ENCODE data around the gene ACOXL.

Gene ACOXL

GRCh38 chr2:111119822-111120252, 387.5 kb downstream of the ACOXL start:
- DNase-seq = peak; percentile 49

- peak; percentile 94 for DNase-seq
Observed at GRCh38 chr2:111120253-111121027, 388.1 kb downstream of the ACOXL start, which contains the start of gene BCL2L11. Gene BCL2L11, plus strand, starts transcription at chr2:111120914. Its CDS starts 2,832 bp downstream, at chr2:111123746.

DNA sequence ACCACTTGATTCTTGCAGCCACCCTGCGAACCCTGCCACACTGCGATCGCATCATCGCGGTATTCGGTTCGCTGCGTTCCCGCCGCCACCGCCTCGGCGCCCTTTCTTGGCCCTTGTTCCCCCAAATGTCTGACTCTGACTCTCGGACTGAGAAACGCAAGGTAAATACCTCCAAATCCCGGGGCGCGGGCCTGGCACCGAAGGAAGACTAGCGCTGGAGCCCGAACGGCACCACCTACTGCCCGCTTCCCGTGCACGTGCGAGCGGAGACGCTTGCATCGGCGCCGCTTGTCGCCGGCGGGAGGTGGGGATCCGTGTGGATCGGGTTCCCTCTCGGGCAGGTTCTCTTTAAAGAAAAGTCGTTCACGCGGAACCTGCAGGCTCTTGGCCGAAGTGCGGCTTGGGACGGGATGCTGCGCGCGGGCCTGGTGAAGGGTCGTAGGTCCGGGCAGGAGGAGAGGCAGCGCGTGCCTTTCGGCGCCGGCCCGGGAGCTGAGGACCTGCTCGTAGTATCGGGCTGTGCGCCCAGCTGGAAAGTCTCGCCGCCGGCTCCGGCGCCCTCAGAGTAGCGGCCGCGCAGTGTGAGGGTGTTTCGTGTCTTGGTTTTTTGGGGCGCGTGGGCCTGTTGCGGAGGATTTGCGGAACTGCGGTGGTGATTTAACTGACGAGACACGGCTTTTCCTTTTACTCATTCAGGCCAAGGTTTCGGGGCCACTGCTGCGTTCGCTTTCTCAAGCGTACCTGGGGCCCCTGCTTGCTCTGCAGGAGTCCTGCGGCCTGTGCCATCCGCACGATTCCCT, 388.9 kb downstream of the ACOXL start:
- DNase-seq = peak; percentile 60

- peak; percentile 92 for DNase-seq
Observed at GRCh38 chr2:111121828-111122630, 389.7 kb downstream of the ACOXL start.

GRCh38 chr2:111122631-111123421, 390.5 kb downstream of the ACOXL start:
- DNase-seq = peak; percentile 72

DNA sequence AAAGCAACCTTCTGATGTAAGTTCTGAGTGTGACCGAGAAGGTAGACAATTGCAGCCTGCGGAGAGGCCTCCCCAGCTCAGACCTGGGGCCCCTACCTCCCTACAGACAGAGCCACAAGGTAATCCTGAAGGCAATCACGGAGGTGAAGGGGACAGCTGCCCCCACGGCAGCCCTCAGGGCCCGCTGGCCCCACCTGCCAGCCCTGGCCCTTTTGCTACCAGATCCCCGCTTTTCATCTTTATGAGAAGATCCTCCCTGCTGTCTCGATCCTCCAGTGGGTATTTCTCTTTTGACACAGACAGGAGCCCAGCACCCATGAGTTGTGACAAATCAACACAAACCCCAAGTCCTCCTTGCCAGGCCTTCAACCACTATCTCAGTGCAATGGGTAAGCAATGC, 391.4 kb downstream of the ACOXL start:
- DNase-seq = no peak

DNA sequence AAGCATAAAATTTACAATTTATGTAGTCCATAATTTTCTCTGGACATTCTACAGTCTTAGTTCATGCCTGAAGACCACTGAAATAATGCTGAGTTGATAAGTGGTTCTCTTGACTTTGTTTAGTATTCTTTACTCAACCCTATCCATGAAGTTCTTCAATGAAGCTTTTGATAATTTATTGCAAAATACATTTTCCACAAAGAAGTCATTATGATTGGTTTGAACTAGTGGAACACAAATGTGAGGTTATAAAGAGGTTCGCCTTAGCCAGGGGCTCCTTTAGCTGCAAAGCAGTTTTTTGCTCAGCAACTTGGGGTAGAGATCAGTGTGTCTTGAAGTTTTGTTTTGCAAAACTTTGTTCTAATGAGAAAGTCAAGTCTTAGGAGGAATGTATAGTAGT, 394.2 kb downstream of the ACOXL start:
- DNase-seq = no peak

- no peak for DNase-seq
Observed at GRCh38 chr2:111127351-111127750, 395.0 kb downstream of the ACOXL start.

GRCh38 chr2:111128096-111128495, 395.7 kb downstream of the ACOXL start:
- DNase-seq = no peak

DNA sequence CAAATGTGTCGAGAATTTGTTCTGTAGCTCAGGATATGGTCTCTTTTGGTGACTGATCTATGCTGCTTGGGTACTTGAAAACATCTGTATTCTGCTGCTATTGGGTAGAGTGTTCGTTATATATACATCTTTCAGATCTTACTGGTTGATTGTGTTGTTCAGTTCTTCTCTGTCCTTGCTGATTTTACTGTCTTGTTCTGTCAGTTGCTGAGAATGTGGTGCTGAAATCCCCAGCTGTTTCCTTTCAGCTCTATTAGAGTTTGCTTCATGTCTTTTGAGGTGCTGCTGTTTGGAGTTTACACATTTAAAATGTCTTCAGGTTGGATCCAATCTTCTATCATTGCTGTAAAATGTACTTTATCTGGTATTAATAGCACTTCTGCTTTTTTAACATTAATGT, 401.2 kb downstream of the ACOXL start:
- DNase-seq = peak; percentile 47

GRCh38 chr2:111134055-111134454, 401.7 kb downstream of the ACOXL start:
- DNase-seq = peak; percentile 26

GRCh38 chr2:111135237-111135909, 403.0 kb downstream of the ACOXL start:
- no peak for DNase-seq

- DNase-seq = peak; percentile 73
Observed at GRCh38 chr2:111135910-111136297, 403.5 kb downstream of the ACOXL start.

- no peak for DNase-seq
Observed at GRCh38 chr2:111138839-111139238, 406.5 kb downstream of the ACOXL start.

GRCh38 chr2:111139637-111140317, 407.4 kb downstream of the ACOXL start:
- no peak for DNase-seq

DNA sequence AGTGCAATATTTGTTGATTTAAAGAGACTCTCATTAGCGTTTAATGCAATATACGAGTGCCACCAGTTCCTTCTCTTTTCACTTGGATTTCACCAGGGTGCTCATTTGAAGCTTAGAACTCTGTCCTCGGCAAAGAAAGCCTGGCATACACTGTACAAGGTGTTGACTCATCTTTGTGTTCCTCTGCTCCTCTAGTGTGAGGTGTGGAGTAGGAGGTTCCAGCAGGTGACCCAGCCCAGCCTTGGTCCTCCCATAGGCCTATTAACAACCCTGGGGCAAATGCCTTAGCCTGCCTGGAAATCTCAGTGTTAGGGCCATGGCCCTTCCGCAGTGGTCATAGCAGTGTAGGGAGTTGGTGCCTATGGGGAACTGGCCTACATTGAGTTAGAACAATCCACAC, 408.4 kb downstream of the ACOXL start:
- DNase-seq = no peak

DNA sequence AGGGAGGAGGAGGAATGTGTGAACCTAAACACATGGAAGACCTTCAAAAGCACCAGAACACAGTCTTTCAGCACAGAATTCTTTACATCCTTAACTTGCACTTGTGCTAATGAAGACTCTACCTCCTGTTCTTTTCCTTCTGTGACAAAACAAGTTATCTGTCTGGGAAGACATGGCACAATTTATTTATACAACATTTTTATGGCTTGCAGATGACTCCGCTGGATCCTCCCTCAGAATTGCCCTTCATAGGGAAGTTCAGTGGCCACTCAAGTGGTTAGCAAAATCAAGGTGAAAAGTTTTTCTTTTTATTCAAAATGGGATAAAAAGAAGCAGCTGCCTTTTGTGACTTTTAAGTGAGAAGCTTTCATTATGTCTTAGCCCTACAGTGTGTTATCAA, 409.7 kb downstream of the ACOXL start:
- DNase-seq = no peak

DNA sequence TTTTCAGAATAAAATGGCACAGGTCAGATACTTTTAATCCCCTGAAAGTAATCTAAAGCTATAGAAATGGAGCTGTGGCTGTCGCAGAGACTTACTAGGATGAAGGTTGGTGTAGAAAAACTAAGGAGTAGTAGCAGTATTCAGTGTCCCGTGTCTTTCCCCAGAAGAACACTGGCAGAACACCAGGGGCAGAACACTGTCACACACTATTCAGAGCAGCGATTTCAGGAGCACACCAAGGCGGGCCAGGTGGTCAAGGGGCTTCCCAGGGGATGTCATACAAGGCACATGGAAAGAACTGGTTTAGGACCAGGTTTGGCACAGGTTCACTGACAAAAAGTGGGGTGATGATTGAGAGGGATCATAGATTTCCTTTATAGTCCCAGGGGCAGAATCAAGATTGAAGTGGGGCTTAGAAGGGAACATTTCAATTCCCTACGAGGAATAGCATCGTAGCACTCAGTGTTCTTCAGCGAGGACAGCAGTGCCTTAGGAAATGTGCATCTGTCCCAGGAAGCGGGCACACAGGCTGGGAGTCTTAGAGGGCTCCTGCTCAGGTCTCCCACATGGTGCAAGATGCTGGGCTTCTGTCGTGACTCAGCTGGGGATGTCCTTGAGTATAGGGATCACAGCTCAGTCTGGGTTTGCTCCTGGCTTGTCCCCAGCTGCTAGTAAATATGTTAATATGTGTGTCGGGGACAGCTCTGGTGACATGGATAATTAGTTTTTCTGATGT, 410.9 kb downstream of the ACOXL start:
- DNase-seq = no peak

DNA sequence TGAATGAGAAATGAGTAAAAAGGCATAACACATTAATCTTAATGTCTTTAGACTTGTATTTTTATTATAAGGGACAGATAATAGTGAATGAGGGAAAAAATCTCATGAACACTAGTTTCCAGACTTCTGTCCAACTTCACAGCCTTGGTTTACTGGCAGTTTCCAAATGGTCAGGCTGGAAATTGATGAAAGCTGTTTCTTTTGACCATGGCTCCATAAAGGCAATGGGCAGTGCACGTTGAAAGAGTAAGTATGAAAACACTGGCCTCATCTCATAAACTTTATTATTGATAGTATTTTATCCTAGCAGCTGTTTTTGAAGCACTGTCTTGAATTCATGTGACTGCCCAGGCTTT, 411.4 kb downstream of the ACOXL start:
- DNase-seq = no peak

GRCh38 chr2:111145103-111145760, 412.9 kb downstream of the ACOXL start:
- no peak for DNase-seq

Measured in hematopoietic multipotent progenitor cell treated with erythropoietin and hydrocortisone succinate and interleukin-3 and kit ligand, for 6 days (in vitro differentiated cells).